IMR-90 (cell line): Measurements from ENCODE around the gene IQSEC1. TPM values are rescaled to one million over a fixed set of nuclear protein-coding genes. Genes with fewer than 3 reads are reported as not detected.

Experiments used
- ATAC-seq: fragments of 200-7000 bp; cut with Tn5 transposase; 2 replicates; pipeline ENCODE4 v1.9.1; 2020; ENCODE audit warnings: low read depth, mild to moderate bottlenecking, moderate library complexity
- BruUV-seq: library from RNA; stranded (reverse); fragments of 400-500 nt; replicated peaks from 2 replicates; lab custom pipeline; 2021; lab: Mats Ljungman, UMichigan
- CTCF ChIA-PET: fragments of 300-600 bp; formaldehyde crosslinking; extraction: SDS; loops from one replicate; lab custom pipeline; 2021; ENCODE audit warnings: antibody characterized with exemption; lab: Yijun Ruan, JAX
- POLR2A ChIA-PET: fragments of 300-600 bp; sonication (Branson Sonifier 250); formaldehyde crosslinking; loops from one replicate; lab custom pipeline; 2022; ENCODE audit warnings: antibody characterized with exemption; ENCODE audit not compliant: unreplicated experiment; lab: Charles Lee
- DNase-seq: peaks from one replicate; pipeline ENCODE4 v3.0.0; 2013
- H2AFZ ChIP-seq: replicated peaks from 2 replicates; pipeline ENCODE3; 2013; ENCODE audit warnings: low read length, mild to moderate bottlenecking; ENCODE audit not compliant: poor library complexity
- H2AK5ac ChIP-seq: 2 replicates; pipeline ENCODE4 v1.6.1; 2013; ENCODE audit warnings: low read depth, low read length, inconsistent platforms
- H2AK9ac ChIP-seq: replicated peaks from 2 replicates; pipeline ENCODE3; 2013; ENCODE audit warnings: mild to moderate bottlenecking, low read depth, low read length, moderate library complexity; ENCODE audit not compliant: poor library complexity
- H2BK120ac ChIP-seq: 2 replicates; pipeline ENCODE4 v1.6.1; 2013; ENCODE audit warnings: low read depth, low read length, inconsistent platforms
- H2BK15ac ChIP-seq: 3 replicates; pipeline ENCODE4 v1.6.1; 2013; ENCODE audit warnings: low read depth, low read length, inconsistent platforms
- H2BK20ac ChIP-seq: 2 replicates; pipeline ENCODE4 v1.6.1; 2013; ENCODE audit warnings: low read depth, mild to moderate bottlenecking, inconsistent platforms, low read length, moderate library complexity
- H2BK5ac ChIP-seq: 2 replicates; pipeline ENCODE4 v1.6.1; 2013; ENCODE audit warnings: mild to moderate bottlenecking, low read depth, low read length, inconsistent platforms; ENCODE audit not compliant: poor library complexity, severe bottlenecking
- H3K14ac ChIP-seq: replicated peaks from 2 replicates; pipeline ENCODE4 v1.6.1; 2013; ENCODE audit warnings: low read depth, low read length, inconsistent platforms
- H3K18ac ChIP-seq: 2 replicates; pipeline ENCODE4 v1.6.1; 2013; ENCODE audit warnings: low read depth, low read length, control low read depth
- H3K23ac ChIP-seq: 2 replicates; pipeline ENCODE4 v1.6.1; 2013; ENCODE audit warnings: low read depth, low read length, inconsistent platforms
- H3K27ac ChIP-seq: 2 replicates; pipeline ENCODE4 v1.5.1; 2013; ENCODE audit warnings: mild to moderate bottlenecking, control low read depth, low read length; ENCODE audit not compliant: insufficient read depth
- H3K27me3 ChIP-seq: 2 replicates; pipeline ENCODE4 v1.6.1; 2013; ENCODE audit warnings: low read length; ENCODE audit not compliant: control insufficient read depth, insufficient read depth
- H3K36me3 ChIP-seq: 2 replicates; pipeline ENCODE4 v1.6.1; 2013; ENCODE audit warnings: low read length, mixed read lengths; ENCODE audit not compliant: control insufficient read depth, insufficient read depth
- H3K4ac ChIP-seq: 2 replicates; pipeline ENCODE4 v1.6.1; 2013; ENCODE audit warnings: low read depth, low read length, inconsistent platforms
- H3K4me1 ChIP-seq: 2 replicates; pipeline ENCODE4 v1.6.1; 2013; ENCODE audit warnings: low read length, mixed read lengths; ENCODE audit not compliant: control insufficient read depth, insufficient read depth
- H3K4me2 ChIP-seq: 2 replicates; pipeline ENCODE4 v1.6.1; 2013; ENCODE audit warnings: low read depth, mild to moderate bottlenecking, control low read depth, low read length, moderate library complexity
- H3K4me3 ChIP-seq: 2 replicates; pipeline ENCODE4 v1.5.1; 2013; ENCODE audit warnings: low read depth, mild to moderate bottlenecking, control low read depth, low read length, moderate library complexity; ENCODE audit not compliant: insufficient read depth
- H3K56ac ChIP-seq: 2 replicates; pipeline ENCODE4 v1.6.1; 2013; ENCODE audit warnings: low read length, inconsistent platforms; ENCODE audit not compliant: insufficient read depth; ENCODE audit errors: extremely low read depth
- H3K79me1 ChIP-seq, 2 experiments: 2 replicates each; pipeline ENCODE4 v1.6.1; 2013; ENCODE audit warnings: low read length in 2 of 2, inconsistent platforms in 1 of 2, low read depth in 1 of 2
- H3K9ac ChIP-seq: 2 replicates; pipeline ENCODE4 v1.6.1; 2013; ENCODE audit warnings: low read depth, low read length, control low read depth
- H3K9me1 ChIP-seq: 2 replicates; pipeline ENCODE4 v1.6.1; 2013; ENCODE audit warnings: low read length, inconsistent platforms; ENCODE audit not compliant: insufficient read depth
- H3K9me3 ChIP-seq: 2 replicates; pipeline ENCODE4 v1.6.1; 2013; ENCODE audit warnings: low read length; ENCODE audit not compliant: control insufficient read depth, insufficient read depth
- H4K20me1 ChIP-seq: 2 replicates; pipeline ENCODE4 v1.6.1; 2013; ENCODE audit warnings: low read length, inconsistent platforms; ENCODE audit not compliant: insufficient read depth
- H4K5ac ChIP-seq: 2 replicates; pipeline ENCODE4 v1.6.1; 2013; ENCODE audit warnings: mild to moderate bottlenecking, low read depth, low read length, control low read depth
- H4K8ac ChIP-seq, 2 experiments: 2 replicates each; pipeline ENCODE4 v1.6.1; 2013; ENCODE audit warnings: low read depth in 2 of 2, low read length in 2 of 2, control low read depth in 1 of 2, inconsistent platforms in 1 of 2
- H4K91ac ChIP-seq: 2 replicates; pipeline ENCODE4 v1.6.1; 2013; ENCODE audit warnings: low read depth, low read length, inconsistent platforms; ENCODE audit not compliant: insufficient read depth
- CEBPB ChIP-seq: IDR thresholded peaks from 2 replicates; pipeline ENCODE4 v1.6.1; 2012; ENCODE audit warnings: low read depth, low read length, improper control_type of control experiment
- CHD1 ChIP-seq: IDR thresholded peaks from 2 replicates; pipeline ENCODE4 v1.6.1; 2012; ENCODE audit warnings: low read depth, low read length, improper control_type of control experiment
- CTCF ChIP-seq: conservative IDR thresholded peaks from 2 replicates; pipeline ENCODE4 v1.5.1; 2012; ENCODE audit warnings: mild to moderate bottlenecking, low read depth, low read length, improper control_type of control experiment
- FOS ChIP-seq: fragments of 150-350 bp; IDR thresholded peaks from 2 replicates; pipeline ENCODE4 v1.6.1; 2016; ENCODE audit warnings: low read depth, low read length
- MAZ ChIP-seq: IDR thresholded peaks from 2 replicates; pipeline ENCODE4 v1.6.1; 2012; ENCODE audit warnings: low read depth, mild to moderate bottlenecking, low read length, improper control_type of control experiment, moderate library complexity, borderline replicate concordance
- NFE2L2 ChIP-seq: fragments of 150-350 bp; IDR thresholded peaks from 2 replicates; pipeline ENCODE4 v1.6.1; 2016; ENCODE audit warnings: low read depth, mild to moderate bottlenecking, low read length
- RAD21 ChIP-seq: IDR thresholded peaks from 2 replicates; pipeline ENCODE4 v1.6.1; 2012; ENCODE audit warnings: low read length, improper control_type of control experiment
- RCOR1 ChIP-seq: IDR thresholded peaks from 2 replicates; pipeline ENCODE4 v1.6.1; 2012; ENCODE audit warnings: mild to moderate bottlenecking, low read length, improper control_type of control experiment; ENCODE audit not compliant: insufficient replicate concordance
- RFX5 ChIP-seq: IDR thresholded peaks from 2 replicates; pipeline ENCODE4 v1.8.0; 2012; ENCODE audit warnings: low read depth, mild to moderate bottlenecking, low read length, moderate library complexity
- SMC3 ChIP-seq: fragments of 150-350 bp; IDR thresholded peaks from 2 replicates; pipeline ENCODE4 v1.6.1; 2016; ENCODE audit warnings: low read depth, mild to moderate bottlenecking, antibody characterized with exemption, low read length, moderate library complexity
- USF2 ChIP-seq: fragments of 150-350 bp; IDR thresholded peaks from 2 replicates; pipeline ENCODE4 v1.6.1; 2017; ENCODE audit warnings: mild to moderate bottlenecking, antibody characterized with exemption, low read length, low read depth
- WGBS, 2 experiments: methylation state at CpG; one replicate each; pipeline versions ENCODE4 v1.1.5 to v1.1.7; 2013; ENCODE audit warnings: missing lambda C conversion rate in 2 of 2; ENCODE audit not compliant: insufficient read length in 1 of 2; ENCODE audit errors: extremely low coverage in 2 of 2; 5-methylcytosine and 5-hydroxymethylcytosine counted together
- dilution Hi-C: fragments of 300-500 bp; cut with HindIII; formaldehyde crosslinking; loops from one replicate; pipeline ENCODE4 v1.14.3; 2018; ENCODE audit warnings: low sequenced_read_pairs; ENCODE audit not compliant: unreplicated experiment
- in situ Hi-C: fragments of 300-500 bp; cut with MboI; formaldehyde crosslinking; loops from 3 replicates; pipeline ENCODE4 v1.14.3; 2019; ENCODE audit warnings: low sequenced_read_pairs, inconsistent platforms, mixed read lengths
- intact Hi-C: fragments of 100-400 bp; cut with micrococcal nuclease; formaldehyde crosslinking; loops from 2 replicates; pipeline ENCODE4 v1.10.0; 2022
- polyA plus RNA-seq, 3 experiments: library from polyadenylated mRNA; depleted of rRNA; stranded (reverse); fragments of >200 nt; gene quantifications; 2 replicates each; pipeline ENCODE4 v1.2.3, GENCODE V29; 2012; ENCODE audit warnings: low replicate concordance in 1 of 3
- total RNA-seq: library from RNA; depleted of rRNA; stranded (reverse); fragments of >200 nt; gene quantifications from 2 replicates; pipeline ENCODE4 v1.2.3, GENCODE V29; 2012
- TF ChIP-seq, protein P1 (sequence below): fragments of 150-350 bp; IDR thresholded peaks from 2 replicates; pipeline ENCODE4 v1.6.1; 2016; ENCODE audit warnings: low read depth, mild to moderate bottlenecking, low read length, moderate library complexity, borderline replicate concordance

IQSEC1 gene
- total and polyA plus RNA-seq, 2 of the 4 experiments (the other 2 are of a cell fraction) = 5.9 to 11.9 TPM

- Histone ChIP-seq H4K5ac (no peak overlapping the region), H4K91ac (no peak overlapping the region), H3K36me3 (no peaks in the 10 kb centered on the region), H2AFZ (no peak overlapping the region), H2BK5ac (no peak overlapping the region), H3K14ac (no peak overlapping the region), H3K23ac (no peak overlapping the region), H3K9me3 (peaks cover 7% of the 10 kb centered on the region), H2BK120ac (no peak overlapping the region), H3K56ac (no peak overlapping the region), H3K79me1 (no peaks in the 10 kb centered on the region), H4K20me1 (no peaks in the 10 kb centered on the region), H3K9ac (no peak overlapping the region), H3K4me2 (no peak overlapping the region), H3K4me1 (no peaks in the 10 kb centered on the region), H3K18ac (no peak overlapping the region), H3K27ac (no peak overlapping the region), H3K9me1 (no peaks in the 10 kb centered on the region), H2BK20ac (no peak overlapping the region), H4K8ac (no peak overlapping the region), H2BK15ac (no peak overlapping the region), H3K4me3 (no peak overlapping the region), H2AK5ac (no peak overlapping the region), H2AK9ac (peak overlapping the region; percentile 73), H3K27me3 (peaks cover 56% of the 10 kb centered on the region), H3K4ac (no peak overlapping the region)
- in situ Hi-C loops (no loop called here), intact Hi-C loops (no loop called here), dilution Hi-C loops (no loop called here)
- BruUV-seq = no TSS peak
- POLR2A ChIA-PET = no interaction called here
- TF ChIP-seq RAD21 (no peak), USF2 (no peak), FOS (no peak), CHD1 (no peak), RFX5 (no peak), CTCF (no peak), MAZ (no peak), CEBPB (no peak), SMC3 (no peak), RCOR1 (no peak), NFE2L2 (no peak)
- TF ChIP-seq, protein P1, sequence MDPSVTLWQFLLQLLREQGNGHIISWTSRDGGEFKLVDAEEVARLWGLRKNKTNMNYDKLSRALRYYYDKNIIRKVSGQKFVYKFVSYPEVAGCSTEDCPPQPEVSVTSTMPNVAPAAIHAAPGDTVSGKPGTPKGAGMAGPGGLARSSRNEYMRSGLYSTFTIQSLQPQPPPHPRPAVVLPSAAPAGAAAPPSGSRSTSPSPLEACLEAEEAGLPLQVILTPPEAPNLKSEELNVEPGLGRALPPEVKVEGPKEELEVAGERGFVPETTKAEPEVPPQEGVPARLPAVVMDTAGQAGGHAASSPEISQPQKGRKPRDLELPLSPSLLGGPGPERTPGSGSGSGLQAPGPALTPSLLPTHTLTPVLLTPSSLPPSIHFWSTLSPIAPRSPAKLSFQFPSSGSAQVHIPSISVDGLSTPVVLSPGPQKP = no peak
- CTCF ChIA-PET = no interaction called here
- no CpG with 5 or more reads among the region's 5 CpGs for WGBS, 2 experiments
- ATAC-seq (no peak), DNase-seq (no peak)
Observed at GRCh38 chr3:12861611-12862010, 211.6 kb downstream of the IQSEC1 start.
